T follicular helper cell (primary cell): Measurements from ENCODE around the gene IKZF4.

Source experiments
- DNase-seq: peaks from one replicate; pipeline ENCODE4 v3.0.0-alpha.2; 2020; ENCODE audit warnings: low read depth

IKZF4 gene

GRCh38 chr12:56082967-56083366 lies 62.1 kb downstream of the IKZF4 start:
- DNase-seq: no peak

DNA sequence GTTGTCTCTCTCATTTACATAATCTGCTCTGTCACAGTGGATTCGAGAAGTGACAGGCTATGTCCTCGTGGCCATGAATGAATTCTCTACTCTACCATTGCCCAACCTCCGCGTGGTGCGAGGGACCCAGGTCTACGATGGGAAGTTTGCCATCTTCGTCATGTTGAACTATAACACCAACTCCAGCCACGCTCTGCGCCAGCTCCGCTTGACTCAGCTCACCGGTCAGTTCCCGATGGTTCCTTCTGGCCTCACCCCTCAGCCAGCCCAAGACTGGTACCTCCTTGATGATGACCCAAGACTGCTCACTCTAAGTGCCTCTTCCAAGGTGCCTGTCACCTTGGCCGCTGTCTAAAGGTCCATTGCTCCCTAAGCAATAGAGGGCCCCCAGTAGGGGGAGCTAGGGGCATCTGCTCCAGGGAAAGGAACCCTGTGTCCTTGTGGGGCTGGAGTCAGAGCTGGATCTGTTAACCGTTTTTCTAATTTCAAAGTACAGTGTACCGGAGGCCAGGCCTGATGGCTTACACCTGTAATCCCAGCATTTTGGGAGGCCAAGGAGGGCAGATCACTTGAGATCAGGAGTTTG lies 64.2 kb downstream of the IKZF4 start:
- DNase-seq: no peak

DNA sequence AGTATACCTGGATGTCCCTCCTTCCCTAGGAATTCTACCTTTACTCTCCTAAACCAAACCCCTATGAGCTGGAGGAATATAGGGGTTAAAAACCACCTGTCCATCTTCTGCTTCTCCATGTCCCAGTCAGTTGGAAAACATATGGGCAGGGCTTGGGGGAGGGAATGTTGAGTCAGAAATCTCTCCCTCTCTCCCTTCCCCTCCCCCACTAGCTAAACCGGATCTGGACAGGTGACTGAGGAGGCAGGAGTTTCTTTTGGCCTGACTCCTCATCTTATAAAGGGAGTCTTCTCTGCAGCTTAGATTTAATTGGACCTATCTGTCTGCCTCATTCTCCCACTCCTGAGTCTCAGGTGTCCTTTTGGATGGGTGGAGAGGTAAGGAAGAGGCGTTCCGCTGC lies 65.3 kb downstream of the IKZF4 start:
- no peak for DNase-seq

DNA sequence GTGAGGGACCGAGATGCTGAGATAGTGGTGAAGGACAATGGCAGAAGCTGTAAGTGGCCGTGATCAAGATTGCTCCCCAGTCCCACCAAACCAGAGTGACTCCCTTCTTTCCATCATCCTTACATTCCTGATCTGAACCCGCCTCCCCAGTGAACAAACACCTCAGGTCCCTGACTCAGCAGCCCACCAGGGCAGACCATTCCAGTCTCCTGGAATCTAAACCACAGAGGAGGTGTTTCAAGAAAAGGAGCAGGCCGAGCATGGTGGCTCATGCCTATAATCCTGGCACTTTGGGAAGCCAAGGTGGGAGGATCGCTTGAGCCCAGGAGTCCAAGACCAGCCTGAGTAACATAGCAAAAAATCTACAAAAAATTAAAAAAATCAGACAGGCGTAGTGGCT lies 65.8 kb downstream of the IKZF4 start:
- DNase-seq: no peak

DNA sequence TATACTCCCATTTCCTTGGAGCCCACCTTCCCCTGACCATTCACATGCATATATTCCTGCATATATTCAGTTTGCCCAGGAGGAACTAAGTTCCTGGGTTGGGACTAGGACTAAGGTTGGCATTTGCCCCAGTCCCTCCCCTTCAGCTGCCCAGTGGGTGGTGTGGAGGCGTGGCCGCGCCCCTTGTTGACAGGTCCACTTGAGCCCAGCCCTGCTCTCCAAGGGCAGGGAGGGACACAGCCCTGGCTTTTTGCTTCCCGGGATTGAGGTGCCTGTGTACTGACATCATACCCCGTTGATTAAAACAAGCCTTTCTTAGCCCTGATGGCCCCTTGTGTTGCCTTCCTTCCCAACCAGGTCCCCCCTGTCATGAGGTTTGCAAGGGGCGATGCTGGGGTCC lies 66.4 kb downstream of the IKZF4 start:
- no peak for DNase-seq
